H1 (cell line): ENCODE results near the gene PRKRIP1.

Experiments used
- CTCF ChIP-seq, 3 experiments: IDR thresholded peaks; 1 replicate in 2 of 3; 2 replicates in 1 of 3; pipeline versions ENCODE4 v1.5.1 to v1.6.1; 2011; ENCODE audit warnings: low read length in 3 of 3, mild to moderate bottlenecking in 3 of 3, inconsistent platforms in 2 of 3, low read depth in 1 of 3, moderate library complexity in 1 of 3; ENCODE audit not compliant: insufficient read depth in 1 of 3; ENCODE audit errors: control extremely low read depth in 1 of 3
- POLR2A ChIP-seq, 2 experiments: IDR thresholded peaks; 1 replicate in 1 of 2; 2 replicates in 1 of 2; pipeline ENCODE4 v1.6.1; 2011; ENCODE audit warnings: low read depth in 2 of 2, low read length in 2 of 2, mild to moderate bottlenecking in 2 of 2; ENCODE audit errors: control extremely low read depth in 1 of 2
- SIN3A ChIP-seq, 2 experiments: IDR thresholded peaks in 1 of 2; conservative IDR thresholded peaks in 1 of 2; 2 replicates each; pipeline ENCODE4 v1.6.1; 2011 to 2012; ENCODE audit warnings: low read length in 2 of 2, improper control_type of control experiment in 1 of 2, low read depth in 1 of 2, mild to moderate bottlenecking in 1 of 2

GRCh38 chr7:102459221-102459844, 63.2 kb downstream of the PRKRIP1 start:
- TF ChIP-seq SIN3A (conservative IDR thresholded peaks at IDR 0.05 in 1 of 2, IDR thresholded peaks at IDR 0.05 in 1 of 2; ENCODE audit: low read depth in 1 of 2, low read length in 2 of 2) (no peak), CTCF (IDR thresholded peaks at IDR 0.05; ENCODE audit: control extremely low read depth in 1 of 3, insufficient read depth in 1 of 3, low read depth in 1 of 3, low read length in 3 of 3) (no peak), POLR2A (IDR thresholded peaks at IDR 0.05; ENCODE audit: control extremely low read depth in 1 of 2, low read depth in 2 of 2, low read length in 2 of 2) (no peak)
